GM12865 (cell line): ENCODE measurements around the gene MKKS.

ENCODE experiments used
- DNase-seq: peaks from one replicate; pipeline ENCODE4 v3.0.0; 2010; ENCODE audit warnings: low read depth
- H3K4me3 ChIP-seq: 2 replicates; pipeline ENCODE4 v1.5.1; 2011; ENCODE audit warnings: mild to moderate bottlenecking, low read depth, low read length, control low read depth
- TF ChIP-seq, protein P1 (sequence below): IDR thresholded peaks from 2 replicates; pipeline ENCODE4 v1.5.1; 2011; ENCODE audit warnings: low read length, control low read depth, low read depth, inconsistent platforms; ENCODE audit not compliant: insufficient read depth; ENCODE audit errors: missing control alignments

MKKS gene

GRCh38 chr20:10467681-10468339 lies 33.8 kb upstream of the MKKS start:
- DNase-seq = no peak
- TF ChIP-seq, protein P1, sequence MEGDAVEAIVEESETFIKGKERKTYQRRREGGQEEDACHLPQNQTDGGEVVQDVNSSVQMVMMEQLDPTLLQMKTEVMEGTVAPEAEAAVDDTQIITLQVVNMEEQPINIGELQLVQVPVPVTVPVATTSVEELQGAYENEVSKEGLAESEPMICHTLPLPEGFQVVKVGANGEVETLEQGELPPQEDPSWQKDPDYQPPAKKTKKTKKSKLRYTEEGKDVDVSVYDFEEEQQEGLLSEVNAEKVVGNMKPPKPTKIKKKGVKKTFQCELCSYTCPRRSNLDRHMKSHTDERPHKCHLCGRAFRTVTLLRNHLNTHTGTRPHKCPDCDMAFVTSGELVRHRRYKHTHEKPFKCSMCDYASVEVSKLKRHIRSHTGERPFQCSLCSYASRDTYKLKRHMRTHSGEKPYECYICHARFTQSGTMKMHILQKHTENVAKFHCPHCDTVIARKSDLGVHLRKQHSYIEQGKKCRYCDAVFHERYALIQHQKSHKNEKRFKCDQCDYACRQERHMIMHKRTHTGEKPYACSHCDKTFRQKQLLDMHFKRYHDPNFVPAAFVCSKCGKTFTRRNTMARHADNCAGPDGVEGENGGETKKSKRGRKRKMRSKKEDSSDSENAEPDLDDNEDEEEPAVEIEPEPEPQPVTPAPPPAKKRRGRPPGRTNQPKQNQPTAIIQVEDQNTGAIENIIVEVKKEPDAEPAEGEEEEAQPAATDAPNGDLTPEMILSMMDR = no peak
- no peak overlapping the region for H3K4me3 ChIP-seq

GRCh38 chr20:10466855-10467254 lies 32.8 kb upstream of the MKKS start:
- no peak for DNase-seq
- TF ChIP-seq, protein P1 = no peak
- H3K4me3 ChIP-seq = no peak overlapping the region

GRCh38 chr20:10466325-10466724 lies 32.3 kb upstream of the MKKS start:
- DNase-seq = no peak
- H3K4me3 ChIP-seq = no peak overlapping the region
- TF ChIP-seq, protein P1 = no peak

- TF ChIP-seq, protein P1 = no peak
- no peak for DNase-seq
- H3K4me3 ChIP-seq = no peak overlapping the region
Measured at GRCh38 chr20:10465135-10465534, 31.1 kb upstream of the MKKS start.

DNA sequence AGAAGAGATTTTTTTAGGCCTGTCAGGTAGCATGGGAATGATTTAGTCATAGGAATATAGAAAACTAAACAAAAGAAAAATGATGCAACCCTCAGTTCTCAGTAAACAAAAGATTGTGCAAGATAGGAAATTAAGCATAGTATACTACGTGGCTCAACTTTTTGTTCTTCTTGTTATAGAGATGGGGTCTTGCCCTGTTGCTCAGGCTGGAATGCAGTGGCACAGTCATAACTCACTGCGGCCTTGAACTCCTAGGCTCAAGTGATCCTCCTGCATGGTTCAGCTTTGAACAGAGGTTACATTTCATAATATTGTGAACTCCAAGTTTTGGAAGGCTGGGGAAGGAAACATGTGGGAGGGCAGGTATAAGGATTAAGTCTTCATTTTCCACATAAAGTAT lies 29.6 kb upstream of the MKKS start:
- TF ChIP-seq, protein P1 = no peak
- no peak for DNase-seq
- no peak overlapping the region for H3K4me3 ChIP-seq

DNA sequence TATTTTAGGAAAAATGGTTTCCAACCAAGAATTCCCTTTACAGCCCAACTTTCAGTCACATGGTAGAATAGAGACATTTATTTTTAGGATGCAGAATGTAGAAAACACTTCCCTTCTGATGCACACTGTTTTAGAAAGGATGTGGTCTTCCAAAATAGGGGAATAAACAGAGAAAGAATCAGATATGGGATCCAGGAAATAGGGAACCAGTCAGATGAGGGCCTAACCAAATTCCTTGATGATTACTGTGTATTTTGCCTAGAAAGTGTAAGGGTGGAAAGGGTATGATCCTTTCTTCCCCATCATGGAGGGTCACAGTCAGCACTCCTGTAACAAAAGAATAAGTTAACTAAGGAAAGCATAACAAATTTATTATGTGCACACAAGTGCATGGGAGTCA lies 28.5 kb upstream of the MKKS start:
- DNase-seq = no peak
- no peak overlapping the region for H3K4me3 ChIP-seq
- TF ChIP-seq, protein P1 = no peak

DNA sequence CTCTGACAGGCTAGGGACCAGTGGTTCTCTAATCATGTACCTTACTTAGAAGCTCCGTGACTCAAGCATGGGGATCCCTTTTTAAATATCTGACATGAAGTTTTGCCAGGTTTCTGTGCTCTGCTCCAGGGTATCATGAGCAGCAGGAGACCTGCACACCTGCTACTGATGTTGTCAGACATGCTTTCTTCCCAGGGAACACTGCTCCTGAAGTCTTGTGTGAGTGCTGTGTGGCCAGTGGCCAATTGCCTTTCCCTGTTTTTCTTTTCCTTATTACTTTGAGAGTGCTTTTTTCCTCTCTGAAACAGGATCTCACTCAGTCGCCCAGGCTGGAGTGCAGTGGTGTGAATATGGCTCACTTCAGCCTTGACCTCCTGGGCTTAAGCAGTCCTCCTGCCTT lies 27.5 kb upstream of the MKKS start:
- no peak for DNase-seq
- H3K4me3 ChIP-seq = no peak overlapping the region
- TF ChIP-seq, protein P1 = no peak
